Endothelial cell of umbilical vein (primary cell): ENCODE results near the gene ADGRE3. TPM values are rescaled to one million over a fixed set of nuclear protein-coding genes. Genes with fewer than 3 reads are reported as not detected.

Experiments used
- BruUV-seq: library from RNA; stranded (reverse); fragments of 400-500 nt; replicated peaks from 2 replicates; lab custom pipeline; 2021; lab: Mats Ljungman, UMichigan
- CTCF ChIA-PET: fragments of 300-600, 350-600 bp; sonication (Branson Sonifier 250); formaldehyde crosslinking; loops from one replicate; lab custom pipeline; 2021; ENCODE audit warnings: antibody characterized with exemption, inconsistent platforms; lab: Charles Lee
- POLR2A ChIA-PET: fragments of 300-600, 350-600 bp; sonication (Branson Sonifier 250); formaldehyde crosslinking; loops from one replicate; lab custom pipeline; 2021; ENCODE audit warnings: antibody characterized with exemption, inconsistent platforms; lab: Charles Lee
- DNase-seq: peaks from one replicate; pipeline ENCODE4 v3.0.0-alpha.2; 2011; ENCODE audit warnings: low read depth, low spot score
- FAIRE-seq: peaks from 2 replicates; lab custom pipeline; 2011; peaks lifted over from hg19 to GRCh38; lab: Jason Lieb, UNC
- H2AFZ ChIP-seq: 2 replicates; pipeline ENCODE4 v1.6.0; 2012; ENCODE audit warnings: low read depth, low read length, control low read depth, inconsistent platforms
- H3K27ac ChIP-seq: 2 replicates; pipeline ENCODE4 v1.5.1; 2011; ENCODE audit warnings: low read depth, mild to moderate bottlenecking, control low read depth, low read length, moderate library complexity; ENCODE audit not compliant: insufficient read depth
- H3K27me3 ChIP-seq, 2 experiments: 2 replicates each; pipeline versions ENCODE4 v1.6.0 to v1.6.1; 2011; ENCODE audit warnings: low read length in 2 of 2, mixed read lengths in 1 of 2; ENCODE audit not compliant: control insufficient read depth in 2 of 2, insufficient read depth in 2 of 2
- H3K36me3 ChIP-seq, 2 experiments: 2 replicates in 1 of 2; 3 replicates in 1 of 2; pipeline ENCODE4 v1.5.1; 2011; ENCODE audit warnings: low read length in 2 of 2, mild to moderate bottlenecking in 1 of 2, moderate library complexity in 1 of 2; ENCODE audit not compliant: control insufficient read depth in 2 of 2, insufficient read depth in 2 of 2; ENCODE audit errors: extremely low read depth in 1 of 2
- H3K4me1 ChIP-seq: 3 replicates; pipeline ENCODE4 v1.5.1; 2011; ENCODE audit warnings: mild to moderate bottlenecking, low read length; ENCODE audit not compliant: control insufficient read depth, insufficient read depth; ENCODE audit errors: extremely low read depth
- H3K4me2 ChIP-seq: 2 replicates; pipeline ENCODE4 v1.6.1; 2011; ENCODE audit warnings: low read length, control low read depth, mixed read lengths; ENCODE audit not compliant: insufficient read depth
- H3K4me3 ChIP-seq, 3 experiments: fragments of 200-600 bp in 1 of 3; sonication (generic), shearing (Covaris generic) in 1 of 3; replicated peaks in 1 of 3; 2 replicates each; pipeline ENCODE4 v1.5.1; 2011 to 2016; ENCODE audit warnings: control low read depth in 3 of 3, low read length in 3 of 3, mild to moderate bottlenecking in 2 of 3, inconsistent platforms in 1 of 3, low read depth in 1 of 3, moderate library complexity in 1 of 3; ENCODE audit not compliant: insufficient read depth in 1 of 3
- H3K79me2 ChIP-seq: 2 replicates; pipeline ENCODE4 v1.6.0; 2012; ENCODE audit warnings: low read length, inconsistent platforms; ENCODE audit not compliant: control insufficient read depth, insufficient read depth
- H3K9ac ChIP-seq: replicated peaks from 2 replicates; pipeline ENCODE3; 2011; ENCODE audit warnings: low read length, control low read depth; ENCODE audit not compliant: insufficient read depth; ENCODE audit errors: extremely low read depth
- H3K9me1 ChIP-seq: replicated peaks from 3 replicates; pipeline ENCODE4 v1.6.0; 2011; ENCODE audit warnings: mild to moderate bottlenecking, low read length; ENCODE audit not compliant: control insufficient read depth, insufficient read depth; ENCODE audit errors: extremely low read depth
- H3K9me3 ChIP-seq: replicated peaks from 2 replicates; pipeline ENCODE4 v1.5.1; 2012; ENCODE audit warnings: low read length, inconsistent platforms; ENCODE audit not compliant: control insufficient read depth, insufficient read depth
- H4K20me1 ChIP-seq: replicated peaks from 2 replicates; pipeline ENCODE3; 2011; ENCODE audit warnings: mild to moderate bottlenecking, low read length; ENCODE audit not compliant: control insufficient read depth, insufficient read depth; ENCODE audit errors: extremely low read depth
- EZH2 ChIP-seq: IDR thresholded peaks from 2 replicates; pipeline ENCODE4 v1.6.1; 2012; ENCODE audit warnings: borderline replicate concordance, low read depth, mild to moderate bottlenecking, moderate library complexity, low read length, inconsistent platforms; ENCODE audit not compliant: severe bottlenecking
- FOS ChIP-seq: IDR thresholded peaks from 2 replicates; pipeline ENCODE4 v1.6.1; 2011; ENCODE audit warnings: mild to moderate bottlenecking, low read length, moderate library complexity, borderline replicate concordance; ENCODE audit not compliant: insufficient read depth
- GATA2 ChIP-seq: IDR thresholded peaks from 2 replicates; pipeline ENCODE4 v1.7.0; 2011; ENCODE audit warnings: low read depth, mild to moderate bottlenecking, moderate library complexity, mixed read lengths, low read length; ENCODE audit not compliant: insufficient read length, insufficient read depth
- JUN ChIP-seq: IDR thresholded peaks from 2 replicates; pipeline ENCODE4 v1.6.1; 2011; ENCODE audit warnings: borderline replicate concordance, low read depth; ENCODE audit not compliant: insufficient read length, insufficient read depth
- MYC ChIP-seq: IDR thresholded peaks from one replicate; pipeline ENCODE4 v1.6.1; 2011; ENCODE audit warnings: mild to moderate bottlenecking, low read depth, low read length
- POLR2A ChIP-seq: IDR thresholded peaks from 2 replicates; pipeline ENCODE4 v1.6.1; 2012; ENCODE audit warnings: low read depth, mild to moderate bottlenecking, control low read depth, low read length
- POLR2AphosphoS5 ChIP-seq: IDR thresholded peaks from 2 replicates; pipeline ENCODE4 v1.6.1; 2012; ENCODE audit warnings: low read depth, mild to moderate bottlenecking, control low read depth, low read length, moderate library complexity; ENCODE audit not compliant: insufficient read depth
- dilution Hi-C: fragments of 300-500 bp; cut with MboI; formaldehyde crosslinking; loops from one replicate; pipeline ENCODE4 v1.15.0; 2019; ENCODE audit warnings: low sequenced_read_pairs; ENCODE audit not compliant: extremely low pct_ligation_motif_present
- intact Hi-C: fragments of 100-400 bp; cut with micrococcal nuclease; formaldehyde crosslinking; loops from one replicate; pipeline ENCODE4 v1.10.0; 2022
- polyA plus RNA-seq, 4 experiments: library from polyadenylated mRNA; depleted of rRNA in 3 of 4; stranded (reverse) in 3 of 4; unstranded in 1 of 4; fragments of >200 nt; gene quantifications; 2 replicates each; pipeline versions ENCODE4 v1.2.1 to v1.2.3, GENCODE V29; 2011 to 2012; ENCODE audit warnings: missing spikeins in 1 of 4
- total RNA-seq: library from RNA; stranded (reverse); gene quantifications from 2 replicates; pipeline ENCODE4 v1.2.3, GENCODE V29; 2021
- TF ChIP-seq, protein P1 (sequence below): IDR thresholded peaks from 2 replicates; pipeline ENCODE4 v1.6.1; 2011; ENCODE audit not compliant: insufficient read depth, insufficient read length
- TF ChIP-seq, protein P2 (sequence below), 2 donors: IDR thresholded peaks; 1 replicate in 1 of 2; 2 replicates in 1 of 2; pipeline ENCODE4 v1.5.1; 2011; ENCODE audit warnings: low read length in 2 of 2, mild to moderate bottlenecking in 2 of 2, moderate library complexity in 2 of 2, control low read depth in 1 of 2, inconsistent platforms in 1 of 2, low read depth in 1 of 2; ENCODE audit not compliant: insufficient read depth in 1 of 2; ENCODE audit errors: extremely low read depth in 1 of 2

Gene ADGRE3
- total and polyA plus RNA-seq, 2 donors (not counting 3 experiments of a cell fraction or from before 2014, with no cell fraction given): not detected

DNA sequence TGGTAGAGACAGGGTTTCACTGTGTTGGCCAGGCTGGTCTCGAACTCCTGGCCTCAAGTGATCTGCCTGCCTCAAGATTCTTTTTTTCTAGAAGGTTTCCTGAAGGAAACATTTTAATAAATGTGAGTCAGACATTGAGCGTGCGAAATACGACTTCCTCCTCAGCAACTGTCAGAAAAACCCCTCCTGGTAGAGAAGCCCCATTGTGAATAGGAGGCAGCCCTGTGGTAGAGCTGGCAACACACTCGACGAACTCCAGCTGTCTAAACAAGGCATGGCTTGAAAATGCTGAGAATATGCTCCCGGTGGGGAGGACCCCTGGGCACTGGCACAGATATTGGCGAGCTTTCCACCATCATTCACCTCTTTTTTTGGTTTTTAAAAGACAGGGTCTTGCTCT, 25.0 kb upstream of the ADGRE3 start:
- no TSS peak for BruUV-seq
- Histone ChIP-seq H3K27ac (no peak overlapping the region), H4K20me1 (no peaks in the 10 kb centered on the region), H3K9ac (no peak overlapping the region), H3K4me3 (no peak overlapping the region), H3K79me2 (no peaks in the 10 kb centered on the region), H3K36me3 (peaks cover 11 to 55% of the 10 kb centered on the region in 2 experiments), H3K4me2 (no peak overlapping the region), H3K27me3 (no peaks in the 10 kb centered on the region), H3K9me3 (no peaks in the 10 kb centered on the region), H3K9me1 (no peaks in the 10 kb centered on the region), H3K4me1 (no peaks in the 10 kb centered on the region), H2AFZ (no peak overlapping the region)
- POLR2A ChIA-PET: interaction anchor here (0.6 kb wide), 1 partner anchor 11 kb away, joined by 3 read pairs; no protein-coding TSS in a partner anchor
- DNase-seq (peak; percentile 28), FAIRE-seq (peak; percentile 55)
- CTCF ChIA-PET: no interaction called here
- no peak for TF ChIP-seq JUN
- no peak for TF ChIP-seq POLR2AphosphoS5
- dilution Hi-C loops: no loop called here
- intact Hi-C loops: no loop called here

DNA sequence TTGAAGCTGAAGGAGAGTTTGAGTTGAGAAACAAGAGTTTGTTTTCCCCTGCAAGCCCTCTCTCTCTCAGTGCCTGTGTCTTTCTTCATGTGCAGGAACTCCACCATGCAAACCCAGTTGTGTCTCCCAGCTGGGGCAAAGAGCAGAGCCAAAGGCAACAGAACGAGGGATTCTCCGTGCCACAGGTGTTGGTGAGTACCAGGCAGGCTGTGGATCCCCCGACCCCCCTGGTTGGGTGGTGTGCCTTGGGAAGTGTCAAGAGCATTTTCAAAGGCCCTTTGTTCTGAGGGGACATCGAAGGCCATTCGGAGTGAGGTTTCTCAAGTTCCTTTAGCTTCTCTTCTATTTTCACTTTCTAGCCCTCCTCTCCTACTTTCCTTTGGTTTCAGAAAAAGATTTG, 20.8 kb upstream of the ADGRE3 start:
- Histone ChIP-seq H3K27me3 (no peaks in the 10 kb centered on the region), H3K9me1 (no peaks in the 10 kb centered on the region), H3K36me3 (peaks cover 2 to 26% of the 10 kb centered on the region in 2 experiments), H2AFZ (no peak overlapping the region), H3K4me3 (no peak overlapping the region), H3K4me1 (peaks cover 2% of the 10 kb centered on the region), H3K9me3 (no peaks in the 10 kb centered on the region), H3K9ac (no peak overlapping the region), H3K27ac (no peak overlapping the region), H3K4me2 (no peak overlapping the region), H3K79me2 (peaks cover 1% of the 10 kb centered on the region), H4K20me1 (no peaks in the 10 kb centered on the region)
- no TSS peak for BruUV-seq
- TF ChIP-seq EZH2 (no peak), POLR2A (no peak), POLR2AphosphoS5 (no peak), FOS (no peak), MYC (no peak), GATA2 (no peak)
- TF ChIP-seq, protein P1, sequence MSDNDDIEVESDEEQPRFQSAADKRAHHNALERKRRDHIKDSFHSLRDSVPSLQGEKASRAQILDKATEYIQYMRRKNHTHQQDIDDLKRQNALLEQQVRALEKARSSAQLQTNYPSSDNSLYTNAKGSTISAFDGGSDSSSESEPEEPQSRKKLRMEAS: no peak
- TF ChIP-seq, protein P2, sequence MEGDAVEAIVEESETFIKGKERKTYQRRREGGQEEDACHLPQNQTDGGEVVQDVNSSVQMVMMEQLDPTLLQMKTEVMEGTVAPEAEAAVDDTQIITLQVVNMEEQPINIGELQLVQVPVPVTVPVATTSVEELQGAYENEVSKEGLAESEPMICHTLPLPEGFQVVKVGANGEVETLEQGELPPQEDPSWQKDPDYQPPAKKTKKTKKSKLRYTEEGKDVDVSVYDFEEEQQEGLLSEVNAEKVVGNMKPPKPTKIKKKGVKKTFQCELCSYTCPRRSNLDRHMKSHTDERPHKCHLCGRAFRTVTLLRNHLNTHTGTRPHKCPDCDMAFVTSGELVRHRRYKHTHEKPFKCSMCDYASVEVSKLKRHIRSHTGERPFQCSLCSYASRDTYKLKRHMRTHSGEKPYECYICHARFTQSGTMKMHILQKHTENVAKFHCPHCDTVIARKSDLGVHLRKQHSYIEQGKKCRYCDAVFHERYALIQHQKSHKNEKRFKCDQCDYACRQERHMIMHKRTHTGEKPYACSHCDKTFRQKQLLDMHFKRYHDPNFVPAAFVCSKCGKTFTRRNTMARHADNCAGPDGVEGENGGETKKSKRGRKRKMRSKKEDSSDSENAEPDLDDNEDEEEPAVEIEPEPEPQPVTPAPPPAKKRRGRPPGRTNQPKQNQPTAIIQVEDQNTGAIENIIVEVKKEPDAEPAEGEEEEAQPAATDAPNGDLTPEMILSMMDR (IDR thresholded peaks at IDR 0.05; ENCODE audit: extremely low read depth in 1 of 2, insufficient read depth in 1 of 2, low read depth in 1 of 2, low read length in 2 of 2): no peak
- ChIA-PET POLR2A (no interaction called here), CTCF (no interaction called here)
- FAIRE-seq (no peak), DNase-seq (no peak)
- intact Hi-C loops: no loop called here
- dilution Hi-C loops: no loop called here
